H9 (cell line): ENCODE measurements around the gene MRPL9. TPM values are rescaled to one million over a fixed set of nuclear protein-coding genes. Genes with fewer than 3 reads are reported as not detected.

Experiments used
- DNase-seq: peaks from one replicate; pipeline ENCODE4 v3.0.0-alpha.2; 2017
- H2AFZ ChIP-seq: one replicate; pipeline ENCODE4 v1.6.1; 2013; ENCODE audit warnings: mild to moderate bottlenecking, low read length, control low read depth, moderate library complexity
- H2AK5ac ChIP-seq: 2 replicates; pipeline ENCODE4 v1.6.1; 2013; ENCODE audit warnings: low read length, control low read depth, mixed read lengths; ENCODE audit not compliant: insufficient read length
- H2BK120ac ChIP-seq: one replicate; pipeline ENCODE4 v1.6.1; 2013; ENCODE audit warnings: low read depth, mild to moderate bottlenecking, low read length, control low read depth, inconsistent platforms; ENCODE audit not compliant: poor library complexity, severe bottlenecking
- H2BK12ac ChIP-seq: 2 replicates; pipeline ENCODE4 v1.6.1; 2013; ENCODE audit warnings: low read length, control low read depth, mixed read lengths, low read depth; ENCODE audit not compliant: insufficient read length
- H2BK15ac ChIP-seq: 2 replicates; pipeline ENCODE4 v1.6.1; 2013; ENCODE audit warnings: low read depth, low read length, control low read depth
- H2BK20ac ChIP-seq: one replicate; pipeline ENCODE4 v1.6.1; 2013; ENCODE audit warnings: low read depth, mild to moderate bottlenecking, low read length, control low read depth, inconsistent platforms; ENCODE audit not compliant: poor library complexity, severe bottlenecking
- H2BK5ac ChIP-seq: 2 replicates; pipeline ENCODE4 v1.6.1; 2013; ENCODE audit warnings: low read length, control low read depth, mixed read lengths; ENCODE audit not compliant: insufficient read length
- H3K14ac ChIP-seq: 2 replicates; pipeline ENCODE4 v1.6.1; 2013; ENCODE audit warnings: low read length, control low read depth; ENCODE audit not compliant: insufficient read depth
- H3K18ac ChIP-seq: 2 replicates; pipeline ENCODE4 v1.6.1; 2013; ENCODE audit warnings: low read depth, mild to moderate bottlenecking, mixed read lengths, low read length, control low read depth; ENCODE audit not compliant: insufficient read length
- H3K23ac ChIP-seq: 2 replicates; pipeline ENCODE4 v1.6.1; 2013; ENCODE audit warnings: low read length, control low read depth, mixed read lengths, low read depth; ENCODE audit not compliant: insufficient read length
- H3K23me2 ChIP-seq: 2 replicates; pipeline ENCODE4 v1.6.1; 2013; ENCODE audit warnings: low read depth, mild to moderate bottlenecking, mixed read lengths, low read length, control low read depth; ENCODE audit not compliant: insufficient read length, poor library complexity, severe bottlenecking
- H3K27ac ChIP-seq: 2 replicates; pipeline ENCODE4 v1.5.1; 2013; ENCODE audit warnings: low read length, control low read depth, mixed read lengths, low read depth; ENCODE audit not compliant: insufficient read length
- H3K27me3 ChIP-seq: 2 replicates; pipeline ENCODE4 v1.6.1; 2013; ENCODE audit warnings: low read length, control low read depth, inconsistent platforms; ENCODE audit not compliant: insufficient read depth
- H3K4ac ChIP-seq: 2 replicates; pipeline ENCODE4 v1.6.1; 2013; ENCODE audit warnings: low read depth, mild to moderate bottlenecking, control low read depth, inconsistent platforms, low read length, moderate library complexity
- H3K4me1 ChIP-seq: 2 replicates; pipeline ENCODE4 v1.6.1; 2013; ENCODE audit warnings: low read length, control low read depth, inconsistent platforms; ENCODE audit not compliant: insufficient read depth
- H3K4me2 ChIP-seq: 2 replicates; pipeline ENCODE4 v1.6.1; 2013; ENCODE audit warnings: low read length, control low read depth, mixed read lengths; ENCODE audit not compliant: insufficient read length, insufficient read depth
- H3K56ac ChIP-seq: 2 replicates; pipeline ENCODE4 v1.6.1; 2013; ENCODE audit warnings: low read depth, mild to moderate bottlenecking, mixed read lengths, low read length, control low read depth; ENCODE audit not compliant: insufficient read length
- H3K79me1 ChIP-seq: 2 replicates; pipeline ENCODE4 v1.6.1; 2013; ENCODE audit warnings: low read depth, mild to moderate bottlenecking, moderate library complexity, low read length, control low read depth, inconsistent platforms; ENCODE audit not compliant: insufficient read depth, poor library complexity, severe bottlenecking
- H3K79me2 ChIP-seq: 2 replicates; pipeline ENCODE4 v1.6.1; 2013; ENCODE audit warnings: low read length, control low read depth, inconsistent platforms; ENCODE audit not compliant: insufficient read depth
- H3K9ac ChIP-seq: 2 replicates; pipeline ENCODE4 v1.6.1; 2013; ENCODE audit warnings: low read length, control low read depth, mixed read lengths; ENCODE audit not compliant: insufficient read length; ENCODE audit errors: extremely low read depth
- H3K9me3 ChIP-seq: one replicate; pipeline ENCODE4 v1.6.1; 2013; ENCODE audit warnings: low read depth, low read length, inconsistent platforms; ENCODE audit not compliant: control insufficient read depth
- H3T11ph ChIP-seq: one replicate; pipeline ENCODE4 v1.6.1; 2013; ENCODE audit warnings: mild to moderate bottlenecking, low read length, control low read depth, inconsistent platforms
- H4K20me1 ChIP-seq: one replicate; pipeline ENCODE4 v1.6.1; 2013; ENCODE audit not compliant: control insufficient read depth, insufficient read length, insufficient read depth
- H4K5ac ChIP-seq: 2 replicates; pipeline ENCODE4 v1.6.1; 2013; ENCODE audit warnings: low read depth, mild to moderate bottlenecking, mixed read lengths, low read length, control low read depth; ENCODE audit not compliant: insufficient read length
- H4K8ac ChIP-seq: replicated peaks from 2 replicates; pipeline ENCODE4 v1.6.1; 2013; ENCODE audit warnings: low read length, control low read depth, mixed read lengths, low read depth; ENCODE audit not compliant: insufficient read length
- H4K91ac ChIP-seq: 2 replicates; pipeline ENCODE4 v1.6.1; 2013; ENCODE audit warnings: low read depth, mild to moderate bottlenecking, moderate library complexity, mixed read lengths, low read length, control low read depth; ENCODE audit not compliant: insufficient read length
- H3K27ac Mint-ChIP-seq, 3 experiments: 2 replicates in 2 of 3; 3 replicates in 1 of 3; pipeline ENCODE4 v1.8.0; 2020 to 2021; ENCODE audit warnings: mixed read lengths in 3 of 3, mild to moderate bottlenecking in 1 of 3, moderate library complexity in 1 of 3
- H3K27me3 Mint-ChIP-seq: 2 replicates; pipeline ENCODE4 v1.8.0; 2021; ENCODE audit warnings: low read depth, mild to moderate bottlenecking, moderate library complexity, mixed read lengths
- H3K36me3 Mint-ChIP-seq, 3 experiments: 2 replicates in 2 of 3; 3 replicates in 1 of 3; pipeline ENCODE4 v1.8.0; 2020 to 2021; ENCODE audit warnings: low read depth in 3 of 3, mixed read lengths in 3 of 3; ENCODE audit not compliant: insufficient read depth in 1 of 3
- H3K4me1 Mint-ChIP-seq, 2 experiments: 2 replicates each; pipeline ENCODE4 v1.8.0; 2020; ENCODE audit warnings: mixed read lengths in 2 of 2
- H3K4me3 Mint-ChIP-seq, 2 experiments: 2 replicates in 1 of 2; 3 replicates in 1 of 2; pipeline ENCODE4 v1.8.0; 2020 to 2021; ENCODE audit warnings: mild to moderate bottlenecking in 2 of 2, mixed read lengths in 2 of 2, moderate library complexity in 1 of 2
- H3K9me3 Mint-ChIP-seq, 2 experiments: 2 replicates in 1 of 2; 3 replicates in 1 of 2; pipeline ENCODE4 v1.8.0; 2020; ENCODE audit warnings: mild to moderate bottlenecking in 2 of 2, mixed read lengths in 2 of 2, moderate library complexity in 1 of 2
- WGBS: extraction: QIAGEN DNeasy Blood & Tissue Kit; methylation state at CpG from one replicate; pipeline ENCODE4 v1.1.7; 2013; ENCODE audit warnings: missing lambda C conversion rate, low lambda C conversion rate, mixed read lengths; ENCODE audit not compliant: insufficient read length; ENCODE audit errors: extremely low coverage; 5-methylcytosine and 5-hydroxymethylcytosine counted together
- total RNA-seq: library from RNA; stranded (reverse); gene quantifications from 2 replicates; pipeline ENCODE4 v1.2.1, GENCODE V29; 2021
- TF ChIP-seq, protein P1 (sequence below): fragments of 200-600 bp; sonication (generic); conservative IDR thresholded peaks from 3 replicates; pipeline ENCODE4 v1.8.0; 2021; ENCODE audit warnings: antibody characterized with exemption, mild to moderate bottlenecking

MRPL9 gene
- total RNA-seq, 1 experiment from 2014 or later = 102 TPM

DNA sequence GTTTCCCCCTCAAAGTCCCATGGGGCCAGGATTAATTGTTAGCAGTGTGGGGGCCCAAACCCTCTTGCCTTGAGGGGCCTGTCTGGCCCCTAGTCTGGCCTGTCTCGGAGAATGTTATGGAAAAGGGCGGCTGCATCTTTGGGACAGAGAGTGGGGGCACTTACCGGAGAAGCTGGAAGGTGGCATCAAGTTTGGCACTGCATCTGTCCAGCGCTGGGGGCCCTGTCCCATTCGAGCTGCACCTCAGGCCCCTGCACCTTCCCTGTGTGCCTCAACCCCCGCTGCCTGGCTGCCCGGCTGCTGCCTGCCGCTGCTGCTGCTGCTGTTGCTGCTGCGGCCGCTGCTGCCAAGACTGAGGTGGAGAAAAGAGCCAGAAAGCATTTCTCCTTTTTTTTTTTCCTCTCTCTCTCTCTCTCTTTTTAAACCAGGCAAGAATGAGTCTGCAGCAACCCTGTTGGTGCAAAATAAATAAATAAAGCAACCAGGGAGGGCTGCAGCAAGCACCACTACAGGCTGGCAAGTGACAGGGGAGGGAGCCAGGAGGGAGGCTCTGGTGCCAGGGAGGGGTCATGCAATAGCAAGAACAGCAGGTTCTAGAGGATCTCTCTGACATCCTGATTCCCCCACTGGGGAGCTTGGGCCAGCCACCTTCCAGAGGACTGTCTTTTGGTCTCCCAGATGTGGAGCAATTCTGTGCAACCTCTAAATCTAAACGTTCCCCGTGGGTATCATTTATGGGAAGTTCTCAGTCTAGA lies 41.9 kb upstream of the MRPL9 start, which contains the start of gene LINGO4:
TSS of gene LINGO4 (minus strand) at position 354 of the 755 bp plus-strand sequence. CDS start 2,715 bp downstream, outside the sequence.
- H3K9ac ChIP-seq = no peak within 1 kb of the TSS
- no peak within 1 kb of the TSS for H3K4me2 ChIP-seq
- H2BK5ac ChIP-seq = no peak within 1 kb of the TSS
- no peaks in the 10 kb centered on the region for H3K9me3 ChIP-seq
- no peak within 1 kb of the TSS for H3K23ac ChIP-seq
- H3K36me3 Mint-ChIP-seq = no peaks in the 10 kb centered on the region
- no peak within 1 kb of the TSS for H3T11ph ChIP-seq
- no peak within 1 kb of the TSS for H2BK12ac ChIP-seq
- no peak within 1 kb of the TSS for H4K8ac ChIP-seq
- no peak within 1 kb of the TSS for H3K56ac ChIP-seq
- no CpG with 5 or more reads among the region's 12 CpGs for WGBS
- peak within 1 kb of the TSS in 1 of 3 experiments; percentile 95; a peak in 1 of 7 replicates for H3K27ac Mint-ChIP-seq
- H3K4me1 ChIP-seq = no peaks in the 10 kb centered on the region; the same call in 1 of the 2 replicates
- 0 out of 2 replicates have a peak, but pooled peaks cover 2% of the 10 kb centered on the region for H3K27me3 ChIP-seq
- H4K91ac ChIP-seq = no peak within 1 kb of the TSS
- no peaks in the 10 kb centered on the region for H3K23me2 ChIP-seq
- H3K9me3 Mint-ChIP-seq = no peaks in the 10 kb centered on the region
- H3K79me1 ChIP-seq = no peaks in the 10 kb centered on the region
- H3K4ac ChIP-seq = no peak within 1 kb of the TSS
- DNase-seq = no peak
- H2BK15ac ChIP-seq = no peak within 1 kb of the TSS
- H3K79me2 ChIP-seq = no peaks in the 10 kb centered on the region
- peaks cover 8% of the 10 kb centered on the region for H3K27me3 Mint-ChIP-seq
- no peaks in the 10 kb centered on the region for H4K20me1 ChIP-seq
- no peak within 1 kb of the TSS for H3K27ac ChIP-seq
- H2BK20ac ChIP-seq = no peak within 1 kb of the TSS
- no peak within 1 kb of the TSS for H3K4me3 Mint-ChIP-seq
- TF ChIP-seq, protein P1, sequence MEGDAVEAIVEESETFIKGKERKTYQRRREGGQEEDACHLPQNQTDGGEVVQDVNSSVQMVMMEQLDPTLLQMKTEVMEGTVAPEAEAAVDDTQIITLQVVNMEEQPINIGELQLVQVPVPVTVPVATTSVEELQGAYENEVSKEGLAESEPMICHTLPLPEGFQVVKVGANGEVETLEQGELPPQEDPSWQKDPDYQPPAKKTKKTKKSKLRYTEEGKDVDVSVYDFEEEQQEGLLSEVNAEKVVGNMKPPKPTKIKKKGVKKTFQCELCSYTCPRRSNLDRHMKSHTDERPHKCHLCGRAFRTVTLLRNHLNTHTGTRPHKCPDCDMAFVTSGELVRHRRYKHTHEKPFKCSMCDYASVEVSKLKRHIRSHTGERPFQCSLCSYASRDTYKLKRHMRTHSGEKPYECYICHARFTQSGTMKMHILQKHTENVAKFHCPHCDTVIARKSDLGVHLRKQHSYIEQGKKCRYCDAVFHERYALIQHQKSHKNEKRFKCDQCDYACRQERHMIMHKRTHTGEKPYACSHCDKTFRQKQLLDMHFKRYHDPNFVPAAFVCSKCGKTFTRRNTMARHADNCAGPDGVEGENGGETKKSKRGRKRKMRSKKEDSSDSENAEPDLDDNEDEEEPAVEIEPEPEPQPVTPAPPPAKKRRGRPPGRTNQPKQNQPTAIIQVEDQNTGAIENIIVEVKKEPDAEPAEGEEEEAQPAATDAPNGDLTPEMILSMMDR = no peak
- no peak within 1 kb of the TSS for H2BK120ac ChIP-seq
- peaks cover 10 to 14% of the 10 kb centered on the region in 2 experiments for H3K4me1 Mint-ChIP-seq
- H2AFZ ChIP-seq = no peak within 1 kb of the TSS
- H4K5ac ChIP-seq = no peak within 1 kb of the TSS
- H3K18ac ChIP-seq = no peak within 1 kb of the TSS
- no peak within 1 kb of the TSS for H2AK5ac ChIP-seq
- no peak within 1 kb of the TSS for H3K14ac ChIP-seq
